GM10248 (cell line): ENCODE measurements around the gene ADGRL2.
"Not testable (repeated sequence)": the region's sequence is repeated elsewhere in the genome, so short reads cannot be mapped to it uniquely, and the experiment has no call there.

Experiments
- CTCF ChIA-PET: fragments of 300-600 bp; sonication (Branson Sonifier 250); formaldehyde crosslinking; extraction: SDS; loops from one replicate; lab custom pipeline; 2021; ENCODE audit warnings: antibody characterized with exemption; lab: Yijun Ruan, JAX
- POLR2A ChIA-PET: fragments of 350-650 bp; sonication (Branson Sonifier 250); formaldehyde crosslinking; extraction: SDS; loops from one replicate; lab custom pipeline; 2020; ENCODE audit warnings: antibody characterized with exemption; lab: Yijun Ruan, JAX
- DNase-seq: peaks from one replicate; pipeline ENCODE4 v3.0.0; 2012; ENCODE audit errors: extremely low spot score
- CTCF ChIP-seq: IDR thresholded peaks from 2 replicates; pipeline ENCODE4 v1.5.1; 2012; ENCODE audit warnings: mild to moderate bottlenecking, low read depth; ENCODE audit errors: extremely low read depth, missing control alignments, control extremely low read depth

The ADGRL2 gene

GRCh38 chr1:81869307-81869706 lies 68.6 kb downstream of the ADGRL2 start:
- POLR2A ChIA-PET, result no interaction called here
- TF ChIP-seq CTCF, result no peak
- CTCF ChIA-PET, result interaction anchor here (1.0 kb wide), 1 partner anchor 19 kb away, joined by 3 read pairs; no protein-coding TSS in a partner anchor

DNA sequence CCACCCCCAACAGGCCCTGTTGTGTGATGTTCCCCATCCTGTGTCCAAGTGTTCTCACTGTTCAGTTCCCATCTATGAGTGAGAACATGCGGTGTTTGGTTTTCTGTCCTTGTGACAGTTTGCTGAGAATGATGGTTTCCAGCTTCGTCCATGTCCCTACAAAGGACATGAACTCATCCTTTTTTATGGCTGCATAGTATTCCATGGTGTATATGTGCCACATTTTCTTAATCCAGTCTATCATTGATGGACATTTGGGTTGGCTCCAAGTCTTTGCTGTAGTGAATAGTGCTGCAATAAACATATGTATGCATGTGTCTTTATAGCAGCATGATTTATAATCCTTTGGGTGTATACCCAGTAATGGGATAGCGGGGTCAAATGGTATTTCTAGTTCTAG lies 70.4 kb downstream of the ADGRL2 start:
- DNase-seq, CTCF ChIA-PET, POLR2A ChIA-PET: not testable (repeated sequence)

More at GRCh38 chr1:81869307-81869706, 68.6 kb downstream of the ADGRL2 start:
- DNase-seq, result no peak

DNA sequence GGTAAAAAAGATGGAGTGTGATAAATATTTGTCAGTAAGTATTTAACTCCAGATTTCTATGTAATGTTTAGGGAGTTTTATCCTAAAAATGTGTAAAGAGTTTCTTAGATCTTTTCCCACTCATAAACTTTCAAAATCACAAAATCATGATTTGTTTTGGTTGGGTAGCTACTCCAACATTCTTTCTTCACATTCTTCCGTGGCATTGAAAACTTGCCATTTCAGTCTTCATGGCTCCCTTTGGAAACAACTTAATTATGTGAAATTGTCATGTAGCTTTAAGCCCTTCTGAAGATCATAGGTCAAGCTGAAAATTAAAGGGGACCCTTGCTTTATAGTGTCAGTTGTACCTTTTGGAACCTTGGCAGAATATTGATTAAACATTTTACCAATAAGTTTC lies 73.2 kb downstream of the ADGRL2 start:
- TF ChIP-seq CTCF, result no peak
- ChIA-PET CTCF (no interaction called here), POLR2A (no interaction called here)
- DNase-seq, result no peak

GRCh38 chr1:81874461-81874860 lies 73.7 kb downstream of the ADGRL2 start:
- TF ChIP-seq CTCF, result no peak
- DNase-seq, result no peak
- ChIA-PET CTCF (no interaction called here), POLR2A (no interaction called here)

DNA sequence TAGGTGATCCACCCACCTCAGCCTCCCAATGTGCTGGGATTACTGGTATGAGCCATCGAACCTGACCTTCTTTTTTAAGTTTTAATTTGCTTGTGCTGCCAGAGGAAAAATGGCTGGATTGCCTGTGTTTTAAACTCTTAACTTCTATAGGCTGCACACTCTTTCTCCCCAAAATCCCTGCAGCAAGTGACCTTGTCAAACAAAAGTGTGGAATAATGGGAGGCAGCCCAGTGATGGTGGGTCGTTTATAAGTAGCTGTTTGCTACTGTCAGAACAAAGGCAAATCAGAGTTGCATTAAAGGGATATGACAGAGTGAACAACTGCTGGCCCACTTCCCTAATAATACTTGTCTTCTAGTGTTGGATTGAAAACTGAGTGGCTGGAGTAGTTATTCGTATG lies 74.2 kb downstream of the ADGRL2 start:
- no peak for TF ChIP-seq CTCF
- ChIA-PET CTCF (no interaction called here), POLR2A (no interaction called here)
- DNase-seq, result no peak

- no peak for TF ChIP-seq CTCF
- CTCF ChIA-PET, result interaction anchor here (1.0 to 1.6 kb wide), 2 partner anchors 8 to 12 kb away, joined by 3 to 5 read pairs; no protein-coding TSS in a partner anchor
- DNase-seq, result no peak
- POLR2A ChIA-PET, result no interaction called here
Measured at GRCh38 chr1:81876901-81877733, 76.4 kb downstream of the ADGRL2 start.

GRCh38 chr1:81877940-81878339 lies 77.2 kb downstream of the ADGRL2 start:
- ChIA-PET CTCF (interaction anchor here (1.6 kb wide), 1 partner anchor 11 kb away, joined by 5 read pairs; no protein-coding TSS in a partner anchor), POLR2A (no interaction called here)
- DNase-seq, result no peak
- no peak for TF ChIP-seq CTCF
